A549 (cell line): ENCODE measurements around the gene RCSD1. TPM values are rescaled to one million over a fixed set of nuclear protein-coding genes. Genes with fewer than 3 reads are reported as not detected.

Experiments used
- ATAC-seq, 2 experiments: fragments of 200-7000 bp in 1 of 2; fragments of >200 bp in 1 of 2; cut with Nextera tagmentation in 1 of 2; cut with Tn5 transposase in 1 of 2; 3 replicates each; pipeline versions ENCODE4 v1.8.0 to v1.9.1; 2018 to 2020; ENCODE audit warnings: mild to moderate bottlenecking in 1 of 2, moderate library complexity in 1 of 2
- CTCF ChIA-PET: fragments of 300-600 bp; sonication (Branson Sonifier 250); formaldehyde crosslinking; extraction: SDS; loops from one replicate; lab custom pipeline; 2021; ENCODE audit warnings: antibody characterized with exemption, inconsistent platforms; lab: Yijun Ruan, JAX
- POLR2A ChIA-PET: fragments of 350-600 bp; formaldehyde crosslinking; extraction: SDS; loops from one replicate; lab custom pipeline; 2021; ENCODE audit warnings: antibody characterized with exemption, inconsistent platforms; lab: Yijun Ruan, JAX
- DNase-seq, 2 experiments: peaks; one replicate each; pipeline versions ENCODE4 v3.0.0 to v3.0.0-alpha.2; 2011 to 2016; ENCODE audit warnings: low read depth in 1 of 2, low spot score in 1 of 2
- FAIRE-seq: peaks from 2 replicates; lab custom pipeline; 2011; peaks lifted over from hg19 to GRCh38; lab: Jason Lieb, UNC
- H3K27ac ChIP-seq, 2 experiments: fragments of >200 bp; sonication (Bioruptor Twin); formaldehyde crosslinking; 3 replicates each; pipeline ENCODE4 v1.5.1; 2016 to 2017
- H3K4me1 ChIP-seq: fragments of >200 bp; sonication (Bioruptor Twin); formaldehyde crosslinking; 3 replicates; pipeline ENCODE4 v1.6.1; 2016
- H3K4me2 ChIP-seq: fragments of >200 bp; sonication (Bioruptor Twin); formaldehyde crosslinking; 3 replicates; pipeline ENCODE4 v1.6.1; 2016
- H3K4me3 ChIP-seq: fragments of >200 bp; sonication (Bioruptor Twin); formaldehyde crosslinking; 3 replicates; pipeline ENCODE4 v1.5.1; 2016
- H3K9me3 ChIP-seq: fragments of >200 bp; sonication (Bioruptor Twin); formaldehyde crosslinking; 3 replicates; pipeline ENCODE4 v1.6.1; 2016
- CEBPB ChIP-seq, 2 experiments: fragments of >200 bp in 1 of 2; sonication (Bioruptor Twin) in 1 of 2; formaldehyde crosslinking in 1 of 2; IDR thresholded peaks; 2 replicates each; pipeline ENCODE4 v1.6.1; 2012 to 2016
- CHD2 ChIP-seq: fragments of 150-350 bp; IDR thresholded peaks from 2 replicates; pipeline ENCODE4 v1.6.1; 2014; ENCODE audit warnings: low read length; ENCODE audit not compliant: partially characterized antibody
- CHD4 ChIP-seq: fragments of 200-600 bp; sonication (generic); IDR thresholded peaks from 2 replicates; pipeline ENCODE4 v1.6.1; 2016; ENCODE audit warnings: antibody characterized with exemption, mild to moderate bottlenecking, borderline replicate concordance
- EHMT2 ChIP-seq: fragments of 200-600 bp; sonication (generic); IDR thresholded peaks from 2 replicates; pipeline ENCODE4 v1.6.1; 2016; ENCODE audit warnings: antibody characterized with exemption, low read depth, mild to moderate bottlenecking, moderate library complexity
- ESRRA ChIP-seq: fragments of 150-350 bp; IDR thresholded peaks from 2 replicates; pipeline ENCODE4 v1.6.1; 2014; ENCODE audit warnings: mild to moderate bottlenecking, low read length, borderline replicate concordance
- FOSB ChIP-seq: fragments of 250-450 bp; sonication (Bioruptor Pico); IDR thresholded peaks from 2 replicates; pipeline ENCODE4 v1.5.0; 2020; ENCODE audit warnings: mild to moderate bottlenecking, moderate library complexity
- FOSL2 ChIP-seq, 2 experiments: fragments of 450-650 bp in 1 of 2; fragments of >200 bp in 1 of 2; sonication (Bioruptor Twin) in 1 of 2; formaldehyde crosslinking; IDR thresholded peaks; 2 replicates each; pipeline versions ENCODE4 v1.5.0 to v1.6.1; 2016 to 2020; ENCODE audit warnings: mild to moderate bottlenecking in 1 of 2, moderate library complexity in 1 of 2
- FOXS1 ChIP-seq: fragments of 250-450 bp; sonication (Bioruptor Pico); IDR thresholded peaks from 2 replicates; pipeline ENCODE4 v1.5.0; 2020; ENCODE audit warnings: mild to moderate bottlenecking, moderate library complexity
- GATA3 ChIP-seq: IDR thresholded peaks from 2 replicates; pipeline ENCODE4 v1.6.1; 2012; ENCODE audit warnings: borderline replicate concordance
- HOXA7 ChIP-seq: fragments of 250-450 bp; sonication (Bioruptor Pico); IDR thresholded peaks from 2 replicates; pipeline ENCODE4 v1.5.0; 2020; ENCODE audit warnings: mild to moderate bottlenecking, moderate library complexity
- HOXB13 ChIP-seq: fragments of 250-450 bp; sonication (Bioruptor Pico); IDR thresholded peaks from 2 replicates; pipeline ENCODE4 v1.5.0; 2020; ENCODE audit warnings: low read depth, mild to moderate bottlenecking, moderate library complexity
- JUN ChIP-seq, 2 experiments: fragments of >200 bp; sonication (Bioruptor Twin); formaldehyde crosslinking; IDR thresholded peaks; 2 replicates in 1 of 2; 3 replicates in 1 of 2; pipeline ENCODE4 v1.6.1; 2016 to 2017
- JUNB ChIP-seq: fragments of >200 bp; sonication (Bioruptor Twin); formaldehyde crosslinking; IDR thresholded peaks from 2 replicates; pipeline ENCODE4 v1.6.1; 2016
- MAFK ChIP-seq: fragments of 450-650 bp; IDR thresholded peaks from 2 replicates; pipeline ENCODE4 v1.6.1; 2014; ENCODE audit not compliant: partially characterized antibody
- MAZ ChIP-seq: fragments of 150-350 bp; IDR thresholded peaks from 2 replicates; pipeline ENCODE4 v1.6.1; 2014; ENCODE audit warnings: antibody characterized with exemption, low read depth, low read length, borderline replicate concordance
- NFE2L2 ChIP-seq: fragments of 150-350 bp; conservative IDR thresholded peaks from 2 replicates; pipeline ENCODE4 v1.6.1; 2014; ENCODE audit warnings: low read length
- RAD21 ChIP-seq, 2 experiments: fragments of >200 bp in 1 of 2; sonication (Bioruptor Twin) in 1 of 2; formaldehyde crosslinking in 1 of 2; IDR thresholded peaks in 1 of 2; conservative IDR thresholded peaks in 1 of 2; 2 replicates in 1 of 2; 3 replicates in 1 of 2; pipeline ENCODE4 v1.6.1; 2012 to 2018; ENCODE audit warnings: inconsistent platforms in 1 of 2
- RCOR1 ChIP-seq: fragments of 150-350 bp; IDR thresholded peaks from 2 replicates; pipeline ENCODE4 v1.6.1; 2014; ENCODE audit warnings: antibody characterized with exemption, low read length, low read depth
- SREBF2 ChIP-seq: fragments of 450-650 bp; IDR thresholded peaks from 2 replicates; pipeline ENCODE4 v1.6.1; 2014; ENCODE audit warnings: mild to moderate bottlenecking, moderate library complexity
- TFCP2L1 ChIP-seq: fragments of 250-450 bp; sonication (Bioruptor Pico); IDR thresholded peaks from 2 replicates; pipeline ENCODE4 v1.5.0; 2021; ENCODE audit warnings: mild to moderate bottlenecking
- ZSCAN20 ChIP-seq: fragments of 250-450 bp; sonication (Bioruptor Pico); IDR thresholded peaks from 2 replicates; pipeline ENCODE4 v1.8.0; 2022; ENCODE audit warnings: mild to moderate bottlenecking, moderate library complexity
- WGBS: methylation state at CpG from one replicate; pipeline ENCODE4 v1.1.6; 2017; ENCODE audit errors: missing lambda C conversion rate; 5-methylcytosine and 5-hydroxymethylcytosine counted together
- polyA plus RNA-seq, 4 experiments: library from polyadenylated mRNA; depleted of rRNA in 3 of 4; stranded (reverse); fragments of >200 nt; fragmentation: RNase III in 1 of 4; extraction: RNeasy Plus Mini Kit Qiagen cat#74134 plus additional on column Dnase treatment in 1 of 4; gene quantifications; 2 replicates in 3 of 4; 3 replicates in 1 of 4; pipeline ENCODE4 v1.2.3, GENCODE V29; 2011 to 2017
- TF ChIP-seq, protein P1 (sequence below): fragments of 450-650 bp; IDR thresholded peaks from 2 replicates; pipeline ENCODE4 v1.6.1; 2014; ENCODE audit warnings: antibody characterized with exemption
- TF ChIP-seq, protein P2 (sequence below): fragments of 200-600 bp; sonication (generic); IDR thresholded peaks from 2 replicates; pipeline ENCODE4 v1.6.1; 2016; ENCODE audit warnings: antibody characterized with exemption, mild to moderate bottlenecking, moderate library complexity

The RCSD1 gene
- polyA plus RNA-seq, 2 of the 4 experiments (the other 2 are of a cell fraction) = not detected

DNA sequence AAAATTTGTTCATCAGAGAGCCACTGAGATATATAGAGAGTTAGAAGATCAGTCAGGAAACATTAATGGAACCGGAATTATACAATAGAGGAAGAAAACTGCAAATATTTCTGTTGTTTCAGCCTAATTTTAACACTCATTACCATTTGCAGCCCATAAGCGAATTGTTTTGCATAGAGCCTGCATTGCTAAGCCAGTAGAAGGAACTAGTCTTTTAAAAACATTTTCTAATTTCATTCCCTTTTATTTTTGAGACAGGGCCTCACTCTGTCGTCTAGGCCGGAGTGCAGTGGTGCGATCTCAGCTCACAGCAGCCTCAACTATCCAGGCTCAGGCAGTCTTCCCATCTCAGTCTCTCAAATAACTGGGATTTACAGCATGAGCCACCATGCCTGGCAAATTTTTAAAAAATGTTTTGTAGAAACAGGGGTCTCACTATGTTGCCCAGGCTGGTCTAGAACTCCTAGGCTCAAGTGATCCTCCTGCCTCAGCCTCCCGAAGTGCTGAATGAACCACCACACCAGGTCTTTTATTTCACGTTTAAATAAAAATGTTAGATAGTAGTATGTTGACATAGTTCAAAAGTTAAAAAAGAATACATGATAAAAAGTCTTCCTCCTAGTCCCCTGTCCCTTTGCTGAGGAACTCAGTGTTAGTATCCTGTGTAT lies 117.1 kb downstream of the RCSD1 start:
- 91% methylated on average over 7 of the region's 7 CpGs for WGBS
- H3K4me2 ChIP-seq = peak overlapping the region; percentile 8; the same call in 1 of the 3 replicates
- POLR2A ChIA-PET = no interaction called here
- H3K27ac ChIP-seq = peak overlapping the region in 1 of 2 experiments; percentile 36; a peak in 2 of 6 replicates
- H3K4me1 ChIP-seq = peaks cover 82% of the 10 kb centered on the region
- ATAC-seq (no peak), FAIRE-seq (no peak)
- H3K9me3 ChIP-seq = no peaks in the 10 kb centered on the region
- TF ChIP-seq JUNB (no peak), SREBF2 (no peak), RCOR1 (no peak), ESRRA (no peak), CHD4 (no peak), RAD21 (conservative IDR thresholded peaks at IDR 0.05 in 1 of 2, IDR thresholded peaks at IDR 0.05 in 1 of 2) (no peak), HOXB13 (CRISPR knock-in tag) (no peak)
- TF ChIP-seq, all 56 proteins: peak for 0
- no peak for DNase-seq
- CTCF ChIA-PET = no interaction called here
- H3K4me3 ChIP-seq = no peak overlapping the region

- Histone ChIP-seq H3K4me3 (no peak overlapping the region), H3K4me2 (peak overlapping the region; percentile 8), H3K9me3 (no peaks in the 10 kb centered on the region), H3K27ac (peak overlapping the region in 1 of 2 experiments; percentile 8; a peak in 1 of 6 replicates), H3K4me1 (peaks cover 82% of the 10 kb centered on the region)
- ATAC-seq = no peak; a peak in 1 of 6 replicates
- ChIA-PET CTCF (no interaction called here), POLR2A (no interaction called here)
- FAIRE-seq = no peak
- WGBS = 95% methylated on average over 1 of the region's 1 CpG
- peak in 1 of 2 experiments; percentile 10 for DNase-seq
- TF ChIP-seq FOSL2 (IDR thresholded peaks at IDR 0.05) (no peak), FOSL2 (CRISPR knock-in tag; IDR thresholded peaks at IDR 0.05) (0 out of 2 replicates have a peak, but pooled peaks have one; percentile 6), HOXA7 (no peak), NFE2L2 (peak; percentile 60; the same call in 1 of the 2 replicates), MAFK (peak; percentile 99), CEBPB (IDR thresholded peaks at IDR 0.05) (no peak), RAD21 (conservative IDR thresholded peaks at IDR 0.05 in 1 of 2, IDR thresholded peaks at IDR 0.05 in 1 of 2) (no peak), SREBF2 (no peak), EHMT2 (no peak), ESRRA (no peak), TFCP2L1 (CRISPR knock-in tag) (no peak)
- TF ChIP-seq, protein P1, sequence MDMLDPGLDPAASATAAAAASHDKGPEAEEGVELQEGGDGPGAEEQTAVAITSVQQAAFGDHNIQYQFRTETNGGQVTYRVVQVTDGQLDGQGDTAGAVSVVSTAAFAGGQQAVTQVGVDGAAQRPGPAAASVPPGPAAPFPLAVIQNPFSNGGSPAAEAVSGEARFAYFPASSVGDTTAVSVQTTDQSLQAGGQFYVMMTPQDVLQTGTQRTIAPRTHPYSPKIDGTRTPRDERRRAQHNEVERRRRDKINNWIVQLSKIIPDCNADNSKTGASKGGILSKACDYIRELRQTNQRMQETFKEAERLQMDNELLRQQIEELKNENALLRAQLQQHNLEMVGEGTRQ = no peak
Measured at GRCh38 chr1:167747988-167748387, 118.0 kb downstream of the RCSD1 start.

DNA sequence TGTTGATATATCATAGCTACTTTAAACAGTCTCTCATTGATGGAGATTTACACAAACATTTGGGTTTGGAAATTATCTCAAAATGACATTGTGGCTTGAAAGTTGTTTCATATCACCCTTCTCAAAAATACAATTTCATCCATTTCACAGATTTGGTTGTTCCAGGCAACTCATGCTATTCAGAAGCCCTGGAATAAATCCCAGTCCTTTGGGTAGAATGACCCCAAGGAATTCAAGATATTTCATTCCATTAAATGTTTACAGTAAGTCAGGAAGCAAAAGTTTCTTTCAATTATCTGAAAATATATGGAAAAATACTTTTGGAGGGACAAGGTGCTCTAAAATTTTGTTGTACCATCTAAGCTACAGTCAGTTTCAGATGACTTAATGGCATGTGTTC lies 118.9 kb downstream of the RCSD1 start:
- FAIRE-seq (peak; percentile 28), DNase-seq (no peak), ATAC-seq (no peak)
- TF ChIP-seq JUN (IDR thresholded peaks at IDR 0.05) (no peak), MAZ (no peak), FOSB (no peak), SREBF2 (no peak)
- Histone ChIP-seq H3K4me2 (peak overlapping the region; percentile 8; the same call in 2 of the 3 replicates), H3K9me3 (no peaks in the 10 kb centered on the region), H3K4me1 (peaks cover 73% of the 10 kb centered on the region), H3K27ac (no peak overlapping the region), H3K4me3 (no peak overlapping the region)
- POLR2A ChIA-PET = no interaction called here
- CTCF ChIA-PET = no interaction called here

DNA sequence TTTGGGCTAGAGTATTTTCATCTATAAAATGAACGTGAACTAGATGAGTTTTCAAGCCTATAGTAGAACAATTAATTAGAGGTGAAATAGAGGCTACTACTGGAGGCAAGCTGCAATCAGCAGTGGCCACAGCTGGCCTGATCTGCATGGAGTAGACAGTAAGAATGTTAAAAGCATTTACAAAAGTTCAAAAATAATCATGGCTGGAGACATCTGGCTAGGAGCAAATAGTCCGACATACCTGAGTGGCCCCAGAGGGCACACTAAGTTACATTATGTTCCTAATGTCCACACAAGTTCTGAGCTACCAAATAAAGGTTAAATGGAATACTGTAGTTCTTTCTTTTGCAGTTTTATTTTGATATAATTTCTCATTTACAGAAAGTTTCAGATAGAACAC lies 119.7 kb downstream of the RCSD1 start:
- H3K4me1 ChIP-seq = peaks cover 72% of the 10 kb centered on the region
- ChIA-PET CTCF (no interaction called here), POLR2A (no interaction called here)
- FAIRE-seq (no peak), DNase-seq (no peak), ATAC-seq (no peak)
- TF ChIP-seq FOXS1 (CRISPR knock-in tag) (no peak), GATA3 (no peak), CHD2 (no peak), TFCP2L1 (CRISPR knock-in tag) (no peak), ZSCAN20 (no peak), EHMT2 (no peak)
- TF ChIP-seq, protein P2, sequence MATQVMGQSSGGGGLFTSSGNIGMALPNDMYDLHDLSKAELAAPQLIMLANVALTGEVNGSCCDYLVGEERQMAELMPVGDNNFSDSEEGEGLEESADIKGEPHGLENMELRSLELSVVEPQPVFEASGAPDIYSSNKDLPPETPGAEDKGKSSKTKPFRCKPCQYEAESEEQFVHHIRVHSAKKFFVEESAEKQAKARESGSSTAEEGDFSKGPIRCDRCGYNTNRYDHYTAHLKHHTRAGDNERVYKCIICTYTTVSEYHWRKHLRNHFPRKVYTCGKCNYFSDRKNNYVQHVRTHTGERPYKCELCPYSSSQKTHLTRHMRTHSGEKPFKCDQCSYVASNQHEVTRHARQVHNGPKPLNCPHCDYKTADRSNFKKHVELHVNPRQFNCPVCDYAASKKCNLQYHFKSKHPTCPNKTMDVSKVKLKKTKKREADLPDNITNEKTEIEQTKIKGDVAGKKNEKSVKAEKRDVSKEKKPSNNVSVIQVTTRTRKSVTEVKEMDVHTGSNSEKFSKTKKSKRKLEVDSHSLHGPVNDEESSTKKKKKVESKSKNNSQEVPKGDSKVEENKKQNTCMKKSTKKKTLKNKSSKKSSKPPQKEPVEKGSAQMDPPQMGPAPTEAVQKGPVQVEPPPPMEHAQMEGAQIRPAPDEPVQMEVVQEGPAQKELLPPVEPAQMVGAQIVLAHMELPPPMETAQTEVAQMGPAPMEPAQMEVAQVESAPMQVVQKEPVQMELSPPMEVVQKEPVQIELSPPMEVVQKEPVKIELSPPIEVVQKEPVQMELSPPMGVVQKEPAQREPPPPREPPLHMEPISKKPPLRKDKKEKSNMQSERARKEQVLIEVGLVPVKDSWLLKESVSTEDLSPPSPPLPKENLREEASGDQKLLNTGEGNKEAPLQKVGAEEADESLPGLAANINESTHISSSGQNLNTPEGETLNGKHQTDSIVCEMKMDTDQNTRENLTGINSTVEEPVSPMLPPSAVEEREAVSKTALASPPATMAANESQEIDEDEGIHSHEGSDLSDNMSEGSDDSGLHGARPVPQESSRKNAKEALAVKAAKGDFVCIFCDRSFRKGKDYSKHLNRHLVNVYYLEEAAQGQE = no peak
- WGBS = 75% methylated on average over 2 of the region's 2 CpGs
- H3K4me3 ChIP-seq = no peak overlapping the region
- no peaks in the 10 kb centered on the region for H3K9me3 ChIP-seq
- peak overlapping the region; percentile 8; the same call in 2 of the 3 replicates for H3K4me2 ChIP-seq
- no peak overlapping the region for H3K27ac ChIP-seq
